ENCODE data around the gene CDCP1. TPM values are rescaled to one million over a fixed set of nuclear protein-coding genes. Genes with fewer than 3 reads are reported as not detected.

CDCP1 gene
- total and polyA plus RNA-seq, 4 donors: 1.6 to 20.7 (median 4.2) TPM

- Histone ChIP-seq H3K4me3 (no peak overlapping the region), H3K4me1 (ENCODE audit: control insufficient read depth in 5 of 5, insufficient read depth in 5 of 5, low read length in 5 of 5) (no peaks in the 10 kb centered on the region), H3K9ac (ENCODE audit: insufficient read depth in 1 of 2, low read length in 2 of 2) (no peak overlapping the region), H3K9me3 (ENCODE audit: control insufficient read depth in 4 of 4, insufficient read depth in 3 of 4, low read length in 3 of 4) (no peaks in the 10 kb centered on the region), H3K36me3 (ENCODE audit: control insufficient read depth in 4 of 4, insufficient read depth in 4 of 4, low read length in 4 of 4) (no peaks in the 10 kb centered on the region), H3K27ac (ENCODE audit: low read depth in 1 of 2, low read length in 1 of 2) (no peak overlapping the region), H3K27me3 (ENCODE audit: control insufficient read depth in 3 of 3, insufficient read depth in 3 of 3, low read length in 2 of 3) (no peaks in the 10 kb centered on the region)
- 82 to 93% methylated on average over 4 of the region's 4 CpGs for WGBS, 2 donors
- no peak for DNase-seq
- ATAC-seq (ENCODE audit: insufficient read depth, low FRiP score): no peak
- no peak for TF ChIP-seq CTCF (IDR thresholded peaks at IDR 0.05; ENCODE audit: control extremely low read depth, extremely low read depth)
These were observed 42.1 kb downstream of the CDCP1 start for GRCh38 chr3:45103753-45104714.

- no peak overlapping the region for H3K4me3 ChIP-seq
- ATAC-seq (ENCODE audit: insufficient read depth, low FRiP score) (no peak), DNase-seq (no peak)
- H3K4me1 ChIP-seq (ENCODE audit: control insufficient read depth in 5 of 5, insufficient read depth in 5 of 5, low read length in 5 of 5): no peaks in the 10 kb centered on the region
- no peaks in the 10 kb centered on the region for H3K27me3 ChIP-seq (ENCODE audit: control insufficient read depth in 3 of 3, insufficient read depth in 3 of 3, low read length in 2 of 3)
- 88 to 90% methylated on average over 2 of the region's 2 CpGs for WGBS, 2 donors
- no peak for TF ChIP-seq CTCF (IDR thresholded peaks at IDR 0.05; ENCODE audit: control extremely low read depth, extremely low read depth)
- no peaks in the 10 kb centered on the region for H3K36me3 ChIP-seq (ENCODE audit: control insufficient read depth in 4 of 4, insufficient read depth in 4 of 4, low read length in 4 of 4)
- no peaks in the 10 kb centered on the region for H3K9me3 ChIP-seq (ENCODE audit: control insufficient read depth in 4 of 4, insufficient read depth in 3 of 4, low read length in 3 of 4)
- H3K9ac ChIP-seq (ENCODE audit: insufficient read depth in 1 of 2, low read length in 2 of 2): no peak overlapping the region
- no peak overlapping the region for H3K27ac ChIP-seq (ENCODE audit: low read depth in 1 of 2, low read length in 1 of 2)
These were observed 42.8 kb downstream of the CDCP1 start for GRCh38 chr3:45103334-45103733.

- ATAC-seq (ENCODE audit: insufficient read depth, low FRiP score): no peak
- H3K9ac ChIP-seq (ENCODE audit: insufficient read depth in 1 of 2, low read length in 2 of 2): no peak overlapping the region
- no peak overlapping the region for H3K4me3 ChIP-seq
- no peaks in the 10 kb centered on the region for H3K27me3 ChIP-seq (ENCODE audit: control insufficient read depth in 3 of 3, insufficient read depth in 3 of 3, low read length in 2 of 3)
- no peak for TF ChIP-seq CTCF (IDR thresholded peaks at IDR 0.05; ENCODE audit: control extremely low read depth, extremely low read depth)
- 62 to 76% methylated on average over 3 of the region's 3 CpGs for WGBS, 2 donors
- no peaks in the 10 kb centered on the region for H3K4me1 ChIP-seq (ENCODE audit: control insufficient read depth in 5 of 5, insufficient read depth in 5 of 5, low read length in 5 of 5)
- no peak overlapping the region for H3K27ac ChIP-seq (ENCODE audit: low read depth in 1 of 2, low read length in 1 of 2)
- H3K36me3 ChIP-seq (ENCODE audit: control insufficient read depth in 4 of 4, insufficient read depth in 4 of 4, low read length in 4 of 4): no peaks in the 10 kb centered on the region
- H3K9me3 ChIP-seq (ENCODE audit: control insufficient read depth in 4 of 4, insufficient read depth in 3 of 4, low read length in 3 of 4): no peaks in the 10 kb centered on the region
- DNase-seq: no peak
These were observed 45.2 kb downstream of the CDCP1 start for GRCh38 chr3:45100981-45101407.

All from lung (tissue), 12 donors.